Stimulated activated CD8-positive, alpha-beta memory T cell treated with anti-CD3 and anti-CD28 coated beads, Interleukin-7, amount 100 ng/mL, for 4 hours (primary cell): ENCODE results near the gene PHAF1.

Source experiments
- DNase-seq, 2 donors: peaks; one replicate each; pipeline ENCODE4 v3.0.0-alpha.2; 2020; ENCODE audit warnings: low read depth in 2 of 2

Gene PHAF1

GRCh38 chr16:67180166-67180565, 70.4 kb downstream of the PHAF1 start:
- DNase-seq = no peak

DNA sequence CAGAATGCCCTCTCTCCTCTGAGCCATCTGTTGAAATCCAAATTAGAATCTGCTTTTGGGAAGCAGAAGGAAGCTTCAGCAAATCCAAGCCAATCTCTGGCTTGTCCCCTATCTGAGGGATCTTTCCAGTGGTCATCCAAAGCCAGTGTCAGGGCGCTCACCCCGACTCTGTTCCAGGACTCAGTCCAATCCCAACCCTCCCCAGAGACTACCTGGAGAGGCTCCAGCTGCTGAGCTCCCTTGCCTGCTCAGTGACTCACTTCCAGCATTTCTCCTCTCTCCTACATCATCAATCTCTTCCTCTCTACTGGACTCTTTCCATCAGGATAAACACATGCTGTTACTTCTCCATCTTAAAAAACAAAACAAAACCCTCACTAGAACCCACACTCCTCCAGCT, 71.6 kb downstream of the PHAF1 start:
- no peak for DNase-seq

DNA sequence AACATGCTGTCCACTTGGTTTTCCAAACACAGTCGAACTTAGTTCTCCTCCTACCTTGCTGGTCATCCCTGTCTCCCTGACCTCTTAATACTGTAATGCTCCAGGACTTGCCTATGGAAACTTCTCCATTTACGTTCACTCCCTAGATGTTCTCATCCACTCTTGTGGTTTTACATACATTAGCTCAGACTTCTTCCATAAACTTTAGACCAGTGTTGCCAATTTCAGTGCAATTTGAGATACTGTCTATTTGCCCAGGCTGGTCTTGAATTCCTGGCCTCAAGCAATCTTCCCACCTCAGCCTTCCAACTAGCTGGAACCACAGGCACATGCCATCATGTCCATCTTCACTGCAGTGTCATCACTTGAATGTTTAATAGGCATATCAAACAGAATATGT, 72.5 kb downstream of the PHAF1 start:
- no peak for DNase-seq

DNA sequence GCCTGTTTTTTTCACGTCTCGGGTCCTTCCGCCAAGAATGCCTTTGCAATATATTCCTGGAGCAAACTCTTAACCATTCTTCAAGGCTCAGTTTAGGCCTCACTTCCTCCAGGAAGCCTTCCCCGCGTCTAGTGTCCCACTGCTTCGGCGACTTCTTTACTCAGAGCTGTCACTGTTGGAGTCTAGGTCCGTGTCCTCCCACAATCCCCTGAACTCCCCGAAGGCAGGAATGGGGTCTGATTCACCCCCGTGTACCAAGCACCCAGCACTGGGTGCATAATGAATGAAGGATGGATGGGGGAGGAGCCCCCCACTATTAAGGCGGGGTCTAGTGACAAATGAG, 73.5 kb downstream of the PHAF1 start:
- no peak for DNase-seq

GRCh38 chr16:67183627-67184452, 74.1 kb downstream of the PHAF1 start, which contains the start of gene MATCAP1:
TSS of gene MATCAP1 (minus strand) at chr16:67183963. CDS start at chr16:67180610, 3,353 bp downstream.
- peak; percentile 88 to 92 for DNase-seq

DNA sequence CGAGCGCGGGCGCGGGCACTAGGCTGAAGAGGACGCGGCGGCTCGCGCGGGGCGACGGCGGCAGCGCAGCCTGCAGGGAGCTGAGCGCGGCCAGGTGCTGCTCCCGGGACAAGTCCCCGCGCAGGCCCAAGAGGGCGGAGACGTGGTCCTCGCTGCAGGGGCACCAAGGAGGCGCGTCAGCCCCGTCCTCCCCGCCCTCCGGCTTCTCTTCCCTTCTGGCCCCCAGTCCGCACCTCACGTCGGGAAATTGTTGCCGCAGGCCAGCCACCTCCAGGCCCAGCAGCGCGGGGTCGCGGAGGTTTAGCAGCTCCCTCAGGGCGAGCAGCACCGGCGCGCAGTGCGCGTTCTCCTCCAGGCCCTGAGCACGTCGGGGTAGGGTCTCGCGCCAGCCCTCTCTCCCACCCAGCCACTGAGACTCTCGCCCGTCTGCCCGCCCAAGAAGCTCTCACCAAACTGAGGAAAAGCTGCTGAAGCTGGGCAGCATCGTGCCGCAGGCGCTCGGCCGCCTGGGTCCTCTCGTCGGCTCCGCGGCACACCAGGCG, 74.8 kb downstream of the PHAF1 start:
- no peak for DNase-seq

GRCh38 chr16:67184995-67185650, 75.4 kb downstream of the PHAF1 start:
- peak; percentile 61 to 70 for DNase-seq

- no peak for DNase-seq
These were observed 76.0 kb downstream of the PHAF1 start for GRCh38 chr16:67185651-67186134.

DNA sequence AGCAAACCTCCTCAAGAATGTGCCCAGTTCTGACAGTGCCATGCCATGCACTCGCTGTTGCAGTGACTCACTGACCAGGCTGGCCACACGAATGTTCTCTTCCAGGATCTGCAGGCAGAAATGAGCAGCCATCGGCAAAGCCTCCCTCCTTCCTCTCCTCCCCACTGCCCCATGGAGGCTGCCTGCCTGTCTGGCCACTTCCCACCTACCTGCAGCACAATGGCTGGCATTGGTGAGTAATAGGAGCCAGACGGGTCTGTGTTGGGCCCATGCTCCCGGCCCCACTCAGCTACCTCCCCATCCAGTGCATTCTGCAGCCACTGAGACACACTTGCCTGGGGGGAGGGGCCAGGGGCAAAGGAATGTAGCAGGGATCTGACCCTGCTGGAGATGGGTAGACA, 76.8 kb downstream of the PHAF1 start:
- no peak for DNase-seq

DNA sequence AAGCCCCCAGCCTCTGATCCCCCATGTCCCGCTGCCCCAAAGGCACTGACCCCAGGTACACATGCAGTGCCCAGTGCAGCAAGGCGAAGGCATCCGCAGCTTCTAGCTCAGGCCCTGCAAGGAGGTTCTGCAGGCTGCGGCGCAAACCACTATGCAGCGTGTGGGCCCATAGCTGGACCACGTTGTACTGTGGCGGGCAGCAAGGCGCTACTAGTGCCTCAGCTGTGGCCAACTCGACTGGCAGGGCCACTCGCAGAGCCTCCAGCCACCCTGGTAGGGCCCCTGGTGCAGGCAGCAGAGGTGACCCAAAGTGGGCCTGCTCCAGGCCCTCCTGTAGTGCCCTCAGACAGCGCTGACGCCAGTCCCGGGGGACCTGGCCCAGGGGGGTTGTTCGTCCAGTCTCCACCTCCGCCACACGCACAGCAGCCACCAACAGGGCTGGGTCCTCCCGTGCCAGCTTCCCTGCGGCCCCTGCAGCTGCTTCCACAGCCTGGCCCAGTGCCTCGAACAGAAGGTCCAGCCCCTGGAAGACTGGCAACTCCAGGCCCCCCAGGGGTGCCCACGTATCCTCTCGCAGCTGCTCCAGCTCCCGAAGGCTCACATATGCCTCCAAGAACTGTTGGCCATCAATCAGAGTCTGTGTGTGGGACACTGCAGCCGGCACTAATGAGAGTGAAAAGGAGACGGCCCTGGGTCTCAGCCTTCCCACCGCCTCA, 77.6 kb downstream of the PHAF1 start:
- DNase-seq = no peak

DNA sequence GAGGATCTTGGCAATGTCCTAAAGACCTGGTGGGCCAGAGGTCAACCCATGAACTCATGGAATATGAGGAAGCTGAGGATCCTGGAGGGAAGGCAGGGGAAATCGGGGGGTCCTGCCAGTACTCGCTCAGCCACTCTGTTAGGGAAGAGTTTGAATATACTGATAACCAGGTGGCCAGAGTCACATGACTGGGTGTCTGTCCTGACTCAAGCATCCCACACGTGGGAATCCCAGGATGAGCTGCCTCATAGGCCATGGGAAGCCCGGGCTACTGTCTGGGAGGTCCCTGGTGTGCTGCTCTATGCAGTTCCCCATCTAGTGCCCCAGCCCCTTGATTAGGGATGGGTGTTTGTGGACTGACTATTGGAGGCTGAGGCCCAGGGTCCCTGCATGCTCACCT, 78.6 kb downstream of the PHAF1 start:
- DNase-seq = no peak

GRCh38 chr16:67188798-67189197, 79.1 kb downstream of the PHAF1 start:
- no peak for DNase-seq

GRCh38 chr16:67190041-67190440, 80.3 kb downstream of the PHAF1 start, which contains the start of gene EXOC3L1:
TSS of gene EXOC3L1 (minus strand) at chr16:67190136. CDS start at chr16:67189676, 460 bp downstream.
- no peak for DNase-seq

DNA sequence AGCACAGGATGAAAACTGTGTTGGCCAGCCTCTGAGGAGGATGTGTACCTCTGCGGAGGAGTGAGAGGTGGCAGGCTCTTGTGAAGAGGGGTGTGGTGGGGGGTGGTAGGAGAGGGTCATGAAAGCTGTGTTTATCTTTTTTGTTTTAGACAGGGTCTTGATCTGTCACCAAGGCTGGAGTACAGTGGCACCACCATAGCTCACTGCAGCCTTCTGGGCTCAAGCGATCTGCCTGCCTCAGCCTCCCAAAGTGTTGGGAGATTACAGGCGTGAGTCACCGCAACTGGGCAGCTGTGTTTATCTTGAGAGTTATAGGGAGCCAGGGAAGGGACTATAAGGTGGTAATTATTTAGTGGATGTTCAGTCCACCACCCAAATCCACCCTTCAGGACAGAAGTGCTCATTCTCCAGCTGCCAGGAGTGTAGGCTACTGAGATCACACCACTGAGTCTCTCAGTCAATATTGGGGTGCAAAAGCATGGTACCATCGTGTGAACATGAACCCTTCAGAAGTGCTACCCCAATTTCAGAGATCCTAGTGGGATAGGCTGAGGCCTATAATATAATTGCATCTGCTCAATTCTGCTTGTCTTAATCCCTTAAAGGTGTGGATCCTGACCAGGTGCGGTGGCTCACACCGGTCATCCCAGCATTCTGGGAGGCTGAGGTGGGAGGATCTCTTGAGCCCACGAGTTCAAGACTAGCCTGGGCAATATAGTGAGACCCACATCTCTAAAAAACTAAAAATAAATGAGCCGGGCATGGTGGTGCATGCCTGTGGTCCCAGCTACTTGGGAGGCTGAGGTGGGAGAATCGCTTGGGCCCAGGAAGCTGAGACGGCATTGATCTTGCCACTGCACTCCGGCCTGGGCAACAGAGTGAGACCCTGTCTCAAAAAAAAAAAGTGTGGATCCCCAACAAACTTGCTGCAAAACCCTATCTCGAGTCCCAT, 81.0 kb downstream of the PHAF1 start:
- no peak for DNase-seq

GRCh38 chr16:67191411-67191994, 81.8 kb downstream of the PHAF1 start:
- DNase-seq = no peak

GRCh38 chr16:67191995-67192681, 82.4 kb downstream of the PHAF1 start, which contains the start of gene E2F4:
TSS of gene E2F4 (plus strand) at chr16:67192155. CDS start at chr16:67192228, 73 bp downstream.
- peak; percentile 68 to 81 for DNase-seq

GRCh38 chr16:67192781-67193361, 83.1 kb downstream of the PHAF1 start:
- DNase-seq = no peak

GRCh38 chr16:67193536-67193935, 83.8 kb downstream of the PHAF1 start:
- no peak for DNase-seq

DNA sequence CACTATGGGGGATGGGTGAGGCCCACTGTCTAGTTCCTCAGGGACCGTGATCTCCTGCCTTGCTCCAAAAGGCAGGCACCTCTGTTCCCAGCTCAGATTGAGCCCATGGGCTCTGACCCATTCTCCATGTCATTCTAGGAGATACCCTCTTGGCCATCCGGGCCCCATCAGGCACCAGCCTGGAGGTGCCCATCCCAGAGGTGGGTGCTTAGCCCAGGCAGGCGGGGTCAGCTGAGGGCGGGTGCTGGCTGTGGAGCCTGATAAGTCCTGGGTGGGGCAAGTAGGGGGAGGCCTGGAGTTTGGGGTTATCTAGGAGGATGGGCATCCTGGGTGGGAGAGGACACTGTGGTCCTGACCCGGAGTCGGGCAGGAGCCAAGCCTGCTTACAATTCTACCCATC, 84.5 kb downstream of the PHAF1 start:
- DNase-seq = no peak
